ENCODE results near the gene CABP2. TPM values are rescaled to one million over a fixed set of nuclear protein-coding genes. Genes with fewer than 3 reads are reported as not detected.

Gene CABP2
- total RNA-seq, 1 experiment from 2014 or later = not detected

DNA sequence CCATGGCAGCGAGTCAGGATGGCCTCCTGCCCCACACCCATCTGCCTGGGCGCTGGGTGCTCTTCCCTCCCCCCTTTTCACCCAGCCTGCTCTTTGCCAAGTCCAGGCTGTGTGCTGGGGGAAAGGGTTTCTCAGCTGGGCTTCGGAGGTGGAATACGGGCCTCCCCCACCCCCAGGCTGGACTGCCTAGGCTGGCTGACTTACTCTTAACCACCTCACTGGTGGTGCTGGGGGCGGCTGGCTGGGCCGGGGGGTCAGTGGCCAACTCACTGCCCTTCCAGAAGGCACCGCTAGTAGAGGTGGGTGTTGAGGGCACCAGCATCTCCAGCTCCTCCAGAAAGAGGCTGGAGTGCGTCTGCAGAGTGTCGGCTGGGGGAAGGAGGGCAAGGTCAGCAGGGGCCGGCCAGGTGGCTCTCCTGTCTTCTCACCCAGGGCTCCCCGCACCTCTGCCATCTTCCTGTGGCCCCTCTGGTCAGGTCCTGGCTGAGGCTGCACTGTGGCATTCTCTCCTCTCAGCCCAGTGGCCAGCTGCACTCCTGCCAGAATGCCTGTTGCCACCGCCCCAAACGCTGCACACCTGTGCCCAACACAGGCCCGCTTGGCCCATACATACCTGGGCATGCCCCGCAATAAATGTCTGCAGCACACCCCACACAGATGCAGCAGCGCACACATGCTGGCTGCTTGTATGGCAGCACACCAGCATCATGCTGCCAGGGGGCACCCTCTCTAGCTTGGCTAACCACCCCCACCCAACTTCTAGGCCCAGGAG, 27.8 kb downstream of the CABP2 start:
- H2BK12ac ChIP-seq (ENCODE audit: insufficient read length, low read depth, low read length) = no peak overlapping the region
- no peak overlapping the region for H3K14ac ChIP-seq (ENCODE audit: insufficient read depth, low read length)
- H2BK20ac ChIP-seq (ENCODE audit: low read depth, low read length, poor library complexity, severe bottlenecking) = no peak overlapping the region
- H3K9me3 Mint-ChIP-seq = no peaks in the 10 kb centered on the region
- H3K4me1 ChIP-seq (ENCODE audit: insufficient read depth, low read length) = no peaks in the 10 kb centered on the region
- no peak overlapping the region for H2AK5ac ChIP-seq (ENCODE audit: insufficient read length, low read length)
- TF ChIP-seq, protein P1, sequence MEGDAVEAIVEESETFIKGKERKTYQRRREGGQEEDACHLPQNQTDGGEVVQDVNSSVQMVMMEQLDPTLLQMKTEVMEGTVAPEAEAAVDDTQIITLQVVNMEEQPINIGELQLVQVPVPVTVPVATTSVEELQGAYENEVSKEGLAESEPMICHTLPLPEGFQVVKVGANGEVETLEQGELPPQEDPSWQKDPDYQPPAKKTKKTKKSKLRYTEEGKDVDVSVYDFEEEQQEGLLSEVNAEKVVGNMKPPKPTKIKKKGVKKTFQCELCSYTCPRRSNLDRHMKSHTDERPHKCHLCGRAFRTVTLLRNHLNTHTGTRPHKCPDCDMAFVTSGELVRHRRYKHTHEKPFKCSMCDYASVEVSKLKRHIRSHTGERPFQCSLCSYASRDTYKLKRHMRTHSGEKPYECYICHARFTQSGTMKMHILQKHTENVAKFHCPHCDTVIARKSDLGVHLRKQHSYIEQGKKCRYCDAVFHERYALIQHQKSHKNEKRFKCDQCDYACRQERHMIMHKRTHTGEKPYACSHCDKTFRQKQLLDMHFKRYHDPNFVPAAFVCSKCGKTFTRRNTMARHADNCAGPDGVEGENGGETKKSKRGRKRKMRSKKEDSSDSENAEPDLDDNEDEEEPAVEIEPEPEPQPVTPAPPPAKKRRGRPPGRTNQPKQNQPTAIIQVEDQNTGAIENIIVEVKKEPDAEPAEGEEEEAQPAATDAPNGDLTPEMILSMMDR (conservative IDR thresholded peaks at IDR 0.05) = no peak
- H3K4me3 Mint-ChIP-seq = no peak overlapping the region
- H4K91ac ChIP-seq (ENCODE audit: insufficient read length, low read depth, low read length) = no peak overlapping the region
- H3K4me1 Mint-ChIP-seq = no peaks in the 10 kb centered on the region
- H3K9ac ChIP-seq (ENCODE audit: extremely low read depth, insufficient read length, low read length) = no peak overlapping the region
- H3K27ac ChIP-seq (ENCODE audit: insufficient read length, low read depth, low read length) = no peak overlapping the region
- H3K27me3 Mint-ChIP-seq (ENCODE audit: low read depth) = no peaks in the 10 kb centered on the region
- no peaks in the 10 kb centered on the region for H3K9me3 ChIP-seq (ENCODE audit: control insufficient read depth, low read depth, low read length)
- H3K23ac ChIP-seq (ENCODE audit: insufficient read length, low read depth, low read length) = no peak overlapping the region
- no peak overlapping the region for H3K56ac ChIP-seq (ENCODE audit: insufficient read length, low read depth, low read length)
- H3K23me2 ChIP-seq (ENCODE audit: insufficient read length, low read depth, low read length, poor library complexity, severe bottlenecking) = no peaks in the 10 kb centered on the region
- 0 out of 7 replicates have a peak overlapping the region, but pooled peaks of 1 of the 3 experiments have one; percentile 32 for H3K27ac Mint-ChIP-seq
- H2BK5ac ChIP-seq (ENCODE audit: insufficient read length, low read length) = no peak overlapping the region
- no peak overlapping the region for H2AFZ ChIP-seq (ENCODE audit: low read length)
- no peak overlapping the region for H3K4me2 ChIP-seq (ENCODE audit: insufficient read depth, insufficient read length, low read length)
- no peak overlapping the region for H4K5ac ChIP-seq (ENCODE audit: insufficient read length, low read depth, low read length)
- no peaks in the 10 kb centered on the region for H3K79me2 ChIP-seq (ENCODE audit: insufficient read depth, low read length)
- no peaks in the 10 kb centered on the region for H3K27me3 ChIP-seq (ENCODE audit: insufficient read depth, low read length)
- no peaks in the 10 kb centered on the region for H4K20me1 ChIP-seq (ENCODE audit: control insufficient read depth, insufficient read depth, insufficient read length)
- WGBS (ENCODE audit: extremely low coverage, insufficient read length, low lambda C conversion rate) = no CpG with 5 or more reads among the region's 16 CpGs
- DNase-seq = no peak
- H3K4ac ChIP-seq (ENCODE audit: low read depth, low read length) = no peak overlapping the region
- H3K18ac ChIP-seq (ENCODE audit: insufficient read length, low read depth, low read length) = no peak overlapping the region
- H3K79me1 ChIP-seq (ENCODE audit: insufficient read depth, low read depth, low read length, poor library complexity, severe bottlenecking) = no peaks in the 10 kb centered on the region
- H3K36me3 Mint-ChIP-seq (ENCODE audit: insufficient read depth in 1 of 3, low read depth in 3 of 3) = peaks cover under 1 to 26% (median 6%) of the 10 kb centered on the region in 3 experiments; a peak in 6 of 7 replicates
- no peak overlapping the region for H2BK120ac ChIP-seq (ENCODE audit: low read depth, low read length, poor library complexity, severe bottlenecking)
- H4K8ac ChIP-seq (replicated peaks; ENCODE audit: insufficient read length, low read depth, low read length) = no peak overlapping the region
- no peak overlapping the region for H2BK15ac ChIP-seq (ENCODE audit: low read depth, low read length)
- H3T11ph ChIP-seq (ENCODE audit: low read length) = no peak overlapping the region
